Inflammatory macrophage treated with lipopolysaccharide for 4 hours (primary cell): ENCODE data around the gene RNF114.
A peak's percentile ranks its signal among the peaks of the same experiment; 100 is the strongest.
"Not testable (repeated sequence)": the region's sequence is repeated elsewhere in the genome, so short reads cannot be mapped to it uniquely, and the experiment has no call there.

Source experiments
- DNase-seq: peaks from one replicate; pipeline ENCODE4 v3.0.0-alpha.2; 2020

The RNF114 gene, protein sequence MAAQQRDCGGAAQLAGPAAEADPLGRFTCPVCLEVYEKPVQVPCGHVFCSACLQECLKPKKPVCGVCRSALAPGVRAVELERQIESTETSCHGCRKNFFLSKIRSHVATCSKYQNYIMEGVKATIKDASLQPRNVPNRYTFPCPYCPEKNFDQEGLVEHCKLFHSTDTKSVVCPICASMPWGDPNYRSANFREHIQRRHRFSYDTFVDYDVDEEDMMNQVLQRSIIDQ

DNA sequence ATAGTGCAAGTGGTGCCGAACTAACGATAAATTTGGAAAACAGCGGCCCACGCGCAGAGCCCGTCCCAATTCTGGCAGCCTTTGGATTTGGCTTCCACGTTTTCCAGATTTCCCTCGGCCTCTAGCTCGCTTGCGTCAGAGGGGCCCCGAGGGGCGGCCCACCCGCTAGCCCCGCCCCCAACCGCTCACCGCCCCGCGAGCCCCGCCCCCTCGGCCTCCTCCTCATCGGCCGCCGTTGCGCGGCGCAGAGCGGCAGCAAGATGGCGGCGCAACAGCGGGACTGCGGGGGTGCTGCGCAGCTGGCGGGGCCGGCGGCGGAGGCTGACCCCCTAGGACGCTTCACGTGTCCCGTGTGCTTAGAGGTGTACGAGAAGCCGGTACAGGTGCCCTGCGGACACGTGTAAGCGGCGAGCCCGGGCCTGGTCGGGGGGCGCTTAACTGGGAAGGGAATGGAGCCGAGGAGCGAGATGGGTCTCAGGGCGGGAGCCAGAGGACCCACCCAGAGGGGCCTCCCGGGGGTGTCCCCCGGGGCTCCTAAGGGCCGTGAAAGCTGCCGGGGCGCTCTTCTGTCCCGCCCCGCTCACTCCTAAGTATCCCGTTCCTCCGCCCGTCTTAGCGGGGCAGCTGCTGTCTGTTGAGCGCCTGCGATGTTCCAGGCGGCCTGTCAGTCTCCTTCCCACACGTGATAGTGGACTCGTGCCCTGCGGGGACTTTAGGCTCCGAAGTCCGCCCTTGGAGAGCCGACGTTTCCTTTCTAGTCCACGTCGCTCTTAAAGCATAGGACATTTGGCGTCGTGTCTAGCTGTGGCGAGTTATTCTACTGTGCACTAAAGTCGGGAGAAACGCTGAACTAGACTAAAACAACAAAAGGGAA, at the start of gene RNF114:
TSS of gene RNF114 (plus strand) at position 245 of the 874 bp plus-strand sequence. CDS start at position 261, 16 bp downstream.
- peak; percentile 92 for DNase-seq

DNA sequence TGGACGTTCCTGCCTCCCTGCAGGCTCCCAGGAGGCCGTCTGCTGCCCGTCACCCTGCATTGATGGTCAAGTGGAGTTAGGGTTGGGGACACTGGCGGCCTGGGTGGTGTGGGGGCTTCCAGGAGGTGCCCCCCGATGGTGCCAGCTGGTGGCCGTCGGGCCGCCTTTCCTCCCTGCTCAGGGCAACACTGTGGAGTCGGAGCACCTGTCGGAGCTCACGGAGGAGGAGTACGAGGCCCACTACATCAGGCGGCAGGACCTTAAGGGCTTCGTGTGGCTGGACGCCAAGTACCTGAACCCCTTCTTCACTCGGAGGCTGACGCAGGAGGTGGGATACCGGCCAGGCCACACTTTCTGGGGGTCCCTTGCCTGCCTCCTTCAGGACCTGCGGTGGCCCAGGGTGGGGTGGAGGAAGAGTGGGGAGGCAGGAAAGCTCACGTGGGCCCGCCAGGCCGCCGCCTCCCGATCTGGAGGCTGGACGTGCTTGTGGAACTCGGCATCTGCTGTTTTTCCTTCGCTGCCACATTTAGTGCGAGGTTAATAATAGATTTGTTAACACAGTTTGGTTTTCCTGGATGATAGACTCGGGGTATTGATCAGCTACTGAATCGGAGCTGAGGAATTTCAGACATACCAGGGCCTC, 49.5 kb upstream of the RNF114 start:
- DNase-seq = no peak

DNA sequence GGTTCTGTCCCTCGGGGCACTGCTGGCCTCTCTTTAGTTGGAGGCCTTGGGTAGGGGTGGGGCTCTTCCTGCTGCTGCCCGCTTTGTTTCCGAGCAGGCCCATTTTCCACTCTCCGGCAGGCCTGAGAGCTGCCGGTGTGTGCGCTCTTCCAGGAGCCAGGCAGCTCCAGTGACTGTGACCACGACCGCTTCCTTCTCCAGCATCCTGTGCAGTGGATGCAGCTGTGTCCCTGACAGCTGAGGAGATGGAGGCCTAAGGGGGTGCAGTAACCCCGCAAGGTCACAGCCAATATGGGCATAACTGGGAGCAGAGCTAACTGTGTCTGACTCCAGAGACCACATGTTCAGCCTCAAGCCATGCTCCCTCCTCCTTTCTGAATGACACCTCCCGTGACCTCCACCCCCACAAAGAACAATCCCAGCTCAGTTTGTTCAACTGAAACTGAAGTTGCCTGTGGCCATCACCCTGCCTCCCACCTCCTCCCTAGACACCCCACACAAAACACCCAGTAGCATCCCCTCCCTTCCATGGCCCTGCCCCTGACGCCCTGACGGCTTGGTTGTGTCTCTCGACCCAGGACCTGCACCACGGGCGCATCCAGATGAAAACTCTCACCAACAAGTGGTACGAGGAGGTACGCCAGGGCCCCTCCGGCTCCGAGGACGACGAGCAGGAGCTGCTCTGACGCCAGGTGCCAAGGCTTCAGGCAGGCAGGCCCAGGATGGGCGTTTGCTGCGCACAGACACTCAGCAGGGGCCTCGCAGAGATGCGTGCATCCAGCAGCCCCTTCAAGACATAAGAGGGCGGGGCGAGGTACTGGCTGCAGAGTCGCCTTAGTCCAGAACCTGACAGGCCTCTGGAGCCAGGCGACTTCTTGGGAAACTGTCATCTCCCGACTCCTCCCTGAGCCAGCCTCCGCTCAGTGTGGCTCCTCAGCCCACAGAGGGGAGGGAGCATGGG, 48.7 kb upstream of the RNF114 start:
- no peak for DNase-seq

GRCh38 chr20:49888212-49889000, 47.8 kb upstream of the RNF114 start:
- DNase-seq = peak; percentile 44

DNA sequence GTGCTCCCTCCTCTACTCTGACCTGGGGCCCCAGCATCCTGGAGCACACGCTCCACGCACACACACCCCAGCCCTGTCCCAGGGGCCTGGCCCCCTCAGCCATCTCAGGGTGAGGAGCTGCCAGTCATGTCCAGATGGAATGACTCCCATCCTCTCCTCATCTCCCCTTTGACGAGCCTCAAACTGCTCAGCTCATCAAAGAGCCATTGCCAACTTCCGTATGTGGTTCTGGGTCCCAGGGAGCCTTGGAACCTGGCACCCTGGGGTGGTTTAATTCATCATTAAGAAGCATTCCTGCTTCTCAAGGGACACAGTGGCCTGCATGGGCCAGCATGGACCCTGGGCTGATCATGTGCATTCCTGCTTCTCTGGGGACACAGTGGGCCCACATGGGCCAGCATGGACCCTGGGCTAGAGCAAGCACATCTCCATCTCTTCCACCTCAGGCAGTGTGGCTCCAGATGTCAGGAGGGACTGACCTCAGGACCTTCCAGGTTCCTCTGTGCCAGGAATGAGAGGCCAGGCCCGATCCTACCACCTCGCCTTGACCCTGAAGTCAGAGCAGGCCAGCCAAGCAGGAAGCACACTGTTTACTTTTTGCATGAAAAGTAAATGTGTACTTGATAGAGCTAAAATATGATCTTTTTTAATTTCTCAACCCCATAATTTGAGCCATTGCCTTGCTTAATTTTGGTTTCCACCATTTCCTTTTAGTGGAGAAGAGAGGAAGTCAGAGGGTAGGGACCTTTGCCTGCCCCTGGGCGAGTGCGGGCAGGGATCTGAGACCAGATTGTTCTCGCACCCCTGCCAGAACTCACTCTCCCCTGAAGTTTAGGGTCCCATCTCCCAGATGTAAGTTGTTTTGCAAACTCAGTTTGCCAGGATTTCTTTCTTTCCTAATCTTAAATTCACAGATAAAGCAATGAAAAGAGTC, 46.9 kb upstream of the RNF114 start:
- DNase-seq = peak; percentile 30

DNA sequence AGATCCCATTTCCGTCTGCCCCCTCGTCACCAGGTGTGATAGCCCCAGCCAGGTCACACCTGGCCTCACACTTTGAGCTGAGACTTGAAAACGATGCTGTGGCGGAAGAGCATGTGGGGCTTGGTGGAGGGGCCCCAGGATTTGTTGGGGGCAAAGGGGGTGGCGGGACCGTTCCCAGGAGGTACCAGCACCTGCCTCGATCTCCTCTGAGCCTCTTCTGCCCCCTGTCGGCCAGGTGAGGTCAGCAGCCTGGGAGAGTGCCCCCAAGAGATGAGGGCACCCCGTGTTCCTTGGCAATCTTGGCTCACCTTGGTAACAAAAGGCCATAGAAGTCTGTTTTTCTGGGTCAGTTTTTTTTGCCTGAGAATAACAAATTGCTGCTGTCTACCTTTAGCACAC, 46.3 kb upstream of the RNF114 start:
- no peak for DNase-seq

DNA sequence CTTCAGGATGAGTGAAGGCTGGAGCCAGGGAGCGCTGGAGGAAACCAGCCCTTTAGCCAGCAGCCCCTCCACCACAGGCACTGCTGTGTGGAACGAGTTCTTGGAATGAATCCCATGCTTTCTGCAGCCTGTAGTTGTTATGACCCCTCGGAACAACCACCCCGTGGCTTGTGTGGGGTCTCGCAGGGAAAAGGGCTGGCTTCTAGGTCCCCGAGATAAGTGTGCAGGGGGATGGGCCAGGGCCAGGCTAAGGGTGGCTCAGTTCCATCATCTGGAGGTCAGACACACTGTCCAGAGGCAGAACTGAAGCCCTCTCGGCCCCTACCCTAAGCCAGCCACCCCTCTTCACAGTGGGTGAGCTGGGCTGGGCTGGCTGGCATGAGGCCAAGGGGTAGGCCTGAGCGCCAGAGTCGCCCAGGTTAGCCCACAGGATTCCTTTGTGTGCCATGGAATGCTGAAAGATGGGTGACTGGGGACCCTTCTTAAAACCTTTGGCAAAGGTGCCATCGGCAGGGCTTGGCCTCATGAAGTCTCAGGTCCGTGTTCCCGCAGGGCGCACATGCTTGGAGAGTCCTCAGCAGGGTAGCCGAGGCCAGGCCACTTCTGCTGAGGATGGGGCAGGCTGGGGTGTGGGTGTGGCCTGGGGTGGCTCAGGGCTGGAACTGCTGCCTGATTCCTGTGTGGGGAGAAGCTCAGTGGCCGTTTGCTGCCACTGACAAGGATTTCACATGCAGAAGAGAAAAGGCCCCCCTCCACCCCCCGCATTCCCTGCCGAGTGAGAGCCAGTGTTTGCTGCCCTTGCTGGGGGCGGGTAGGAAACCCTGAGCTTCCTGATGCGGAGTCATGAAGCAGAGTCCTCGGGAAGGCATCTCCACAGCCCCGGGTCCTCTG, 45.5 kb upstream of the RNF114 start:
- no peak for DNase-seq

- no peak for DNase-seq
Measured at GRCh38 chr20:49891476-49892110, 44.6 kb upstream of the RNF114 start.

- no peak for DNase-seq
Measured at GRCh38 chr20:49892260-49892659, 43.9 kb upstream of the RNF114 start.

GRCh38 chr20:49892817-49893216, 43.4 kb upstream of the RNF114 start:
- DNase-seq = no peak

- DNase-seq = peak; percentile 71
Measured at GRCh38 chr20:49893242-49894072, 42.7 kb upstream of the RNF114 start.

GRCh38 chr20:49894073-49894470, 42.1 kb upstream of the RNF114 start:
- peak; percentile 37 for DNase-seq

- DNase-seq = not testable (repeated sequence)
Measured at GRCh38 chr20:49895474-49896093, 40.6 kb upstream of the RNF114 start.

GRCh38 chr20:49896204-49896603, 40.0 kb upstream of the RNF114 start:
- DNase-seq = peak; percentile 75

- no peak for DNase-seq
Measured at GRCh38 chr20:49899541-49900383, 36.4 kb upstream of the RNF114 start.

DNA sequence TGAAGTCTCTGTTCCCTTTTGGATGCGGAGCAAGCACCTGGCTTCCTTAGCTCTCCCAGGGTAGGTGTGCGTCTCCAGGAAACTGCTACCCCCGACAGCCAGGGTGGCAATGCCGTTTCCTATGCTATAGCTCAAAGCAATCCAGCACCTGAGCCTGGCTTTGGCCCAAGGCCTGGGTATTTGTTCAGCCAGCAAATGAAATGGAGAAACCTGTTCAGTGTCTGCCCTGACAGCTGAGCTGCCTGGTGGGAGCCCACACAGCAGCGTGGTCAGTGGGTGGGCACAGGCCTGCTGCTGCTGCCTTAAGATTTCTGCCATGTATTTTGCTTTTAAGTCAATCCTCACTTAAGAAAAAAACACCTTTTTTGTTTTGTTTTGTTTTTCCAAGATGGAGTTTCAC, 34.6 kb upstream of the RNF114 start:
- no peak for DNase-seq
